ENCODE results near the gene INPP5D. TPM values are rescaled to one million over a fixed set of nuclear protein-coding genes. Genes with fewer than 3 reads are reported as not detected.

The INPP5D gene
- total RNA-seq, 4 donors from 2014 or later, result 26.6 to 40.6 (median 27.0) TPM

DNA sequence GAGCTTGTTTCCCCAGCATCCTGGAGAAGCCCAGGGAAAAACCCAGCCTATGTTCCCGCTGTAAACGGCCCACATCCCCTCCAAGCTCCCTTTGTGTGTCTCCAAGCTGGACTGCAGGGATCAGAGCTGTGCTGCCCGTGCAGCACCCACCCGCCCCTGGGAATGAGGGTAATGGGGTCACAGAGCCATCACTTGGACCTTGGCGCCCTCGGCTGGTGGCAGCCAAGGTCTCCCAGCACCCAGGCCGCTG, 670 bp upstream of the INPP5D start:
- TF ChIP-seq, protein P1, sequence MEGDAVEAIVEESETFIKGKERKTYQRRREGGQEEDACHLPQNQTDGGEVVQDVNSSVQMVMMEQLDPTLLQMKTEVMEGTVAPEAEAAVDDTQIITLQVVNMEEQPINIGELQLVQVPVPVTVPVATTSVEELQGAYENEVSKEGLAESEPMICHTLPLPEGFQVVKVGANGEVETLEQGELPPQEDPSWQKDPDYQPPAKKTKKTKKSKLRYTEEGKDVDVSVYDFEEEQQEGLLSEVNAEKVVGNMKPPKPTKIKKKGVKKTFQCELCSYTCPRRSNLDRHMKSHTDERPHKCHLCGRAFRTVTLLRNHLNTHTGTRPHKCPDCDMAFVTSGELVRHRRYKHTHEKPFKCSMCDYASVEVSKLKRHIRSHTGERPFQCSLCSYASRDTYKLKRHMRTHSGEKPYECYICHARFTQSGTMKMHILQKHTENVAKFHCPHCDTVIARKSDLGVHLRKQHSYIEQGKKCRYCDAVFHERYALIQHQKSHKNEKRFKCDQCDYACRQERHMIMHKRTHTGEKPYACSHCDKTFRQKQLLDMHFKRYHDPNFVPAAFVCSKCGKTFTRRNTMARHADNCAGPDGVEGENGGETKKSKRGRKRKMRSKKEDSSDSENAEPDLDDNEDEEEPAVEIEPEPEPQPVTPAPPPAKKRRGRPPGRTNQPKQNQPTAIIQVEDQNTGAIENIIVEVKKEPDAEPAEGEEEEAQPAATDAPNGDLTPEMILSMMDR (IDR thresholded peaks at IDR 0.05; ENCODE audit: low read depth), result no peak

DNA sequence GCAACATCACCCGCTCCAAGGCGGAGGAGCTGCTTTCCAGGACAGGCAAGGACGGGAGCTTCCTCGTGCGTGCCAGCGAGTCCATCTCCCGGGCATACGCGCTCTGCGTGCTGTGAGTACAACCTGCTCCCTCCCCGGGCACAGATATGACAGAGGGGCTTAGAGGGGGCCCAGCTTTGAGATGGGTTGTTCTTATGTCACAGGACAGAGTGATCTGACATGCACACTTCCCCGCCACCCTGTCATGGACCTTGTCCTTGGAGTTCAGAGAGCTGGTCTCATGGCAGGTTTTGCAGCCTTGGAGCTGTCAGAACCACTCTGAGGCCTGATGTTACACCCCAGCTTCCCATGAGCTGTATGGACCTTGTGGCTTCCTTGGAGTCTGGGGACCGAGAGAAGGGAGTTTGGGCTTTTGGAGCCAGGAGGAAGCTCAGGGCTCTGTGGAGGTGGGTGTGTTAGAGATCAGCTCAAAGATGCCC, 398 bp downstream of the INPP5D start:
- TF ChIP-seq, protein P1 (IDR thresholded peaks at IDR 0.05; ENCODE audit: low read depth), result no peak

DNA sequence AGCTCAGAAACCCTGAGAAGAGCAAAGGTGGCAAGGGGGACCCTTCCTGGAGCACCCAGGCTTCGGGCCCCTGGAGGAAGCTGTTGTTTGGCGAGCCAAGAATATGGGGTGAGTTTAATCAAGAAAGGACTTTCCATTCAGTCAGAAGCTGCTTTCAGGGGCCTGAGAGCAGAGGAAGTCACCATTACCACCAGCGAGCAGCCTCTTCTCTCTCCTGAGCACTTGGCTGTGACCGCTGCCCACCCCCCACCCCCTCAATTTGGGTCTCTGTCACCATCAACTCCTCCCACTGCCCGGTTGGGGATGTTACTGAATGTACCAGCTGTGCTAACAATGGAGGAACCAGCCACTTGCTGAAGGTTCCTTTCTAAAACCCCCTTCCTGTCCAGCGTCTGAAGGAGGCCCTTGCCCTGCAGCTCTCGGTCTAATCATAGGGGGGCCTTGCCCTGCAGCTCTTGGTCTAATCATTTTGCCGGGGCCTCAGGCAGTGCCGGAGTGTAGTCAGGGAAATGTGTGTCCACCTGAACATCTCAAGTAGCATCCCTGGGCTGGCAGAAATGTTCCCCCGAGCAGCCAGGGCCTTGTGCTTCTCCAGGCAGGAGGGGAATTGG, 943 bp downstream of the INPP5D start:
- TF ChIP-seq, protein P1 (IDR thresholded peaks at IDR 0.05; ENCODE audit: low read depth), result no peak

DNA sequence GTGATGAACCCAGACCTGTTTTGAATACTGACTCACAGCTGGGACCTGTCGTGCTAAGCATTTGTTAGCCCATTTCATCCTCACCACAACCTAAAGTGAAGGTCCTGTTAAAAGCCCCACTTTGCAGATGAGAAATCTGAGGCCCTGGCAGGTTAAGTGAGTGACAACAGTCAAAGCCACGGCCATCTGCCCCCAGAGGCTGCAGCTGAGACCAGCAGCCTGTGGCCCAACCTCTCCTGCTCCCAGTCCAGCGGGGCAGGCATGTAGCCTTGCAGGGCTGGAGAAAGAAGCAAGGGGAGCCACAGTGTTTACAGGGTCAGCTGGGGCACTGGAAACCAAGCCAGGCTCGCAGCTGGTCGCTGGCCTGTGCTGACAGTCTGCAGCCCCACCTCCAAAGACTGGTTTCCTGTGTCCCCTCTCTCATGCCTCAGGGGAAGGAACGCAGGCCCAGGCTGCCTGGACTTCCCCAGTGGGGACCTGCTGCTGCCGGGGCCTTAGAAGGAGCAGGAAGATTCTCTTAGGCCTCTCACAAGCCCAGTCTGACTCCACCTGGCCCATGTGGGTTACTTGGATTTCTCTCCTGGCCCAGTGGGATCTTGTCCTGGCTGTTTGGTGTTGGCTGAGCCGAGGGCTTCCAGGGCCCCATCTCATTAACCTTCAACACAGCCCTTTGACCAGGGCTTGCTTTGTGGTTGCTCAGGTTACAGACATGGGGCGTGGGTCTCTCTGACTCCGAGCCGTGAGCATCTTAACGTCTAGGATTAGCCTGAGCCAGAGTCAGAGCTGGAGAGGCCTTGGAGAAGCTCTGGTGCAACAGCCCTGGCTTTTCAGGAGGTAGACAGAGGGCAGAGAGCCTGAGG, 1.7 kb downstream of the INPP5D start:
- TF ChIP-seq, protein P1 (IDR thresholded peaks at IDR 0.05; ENCODE audit: low read depth), result no peak

DNA sequence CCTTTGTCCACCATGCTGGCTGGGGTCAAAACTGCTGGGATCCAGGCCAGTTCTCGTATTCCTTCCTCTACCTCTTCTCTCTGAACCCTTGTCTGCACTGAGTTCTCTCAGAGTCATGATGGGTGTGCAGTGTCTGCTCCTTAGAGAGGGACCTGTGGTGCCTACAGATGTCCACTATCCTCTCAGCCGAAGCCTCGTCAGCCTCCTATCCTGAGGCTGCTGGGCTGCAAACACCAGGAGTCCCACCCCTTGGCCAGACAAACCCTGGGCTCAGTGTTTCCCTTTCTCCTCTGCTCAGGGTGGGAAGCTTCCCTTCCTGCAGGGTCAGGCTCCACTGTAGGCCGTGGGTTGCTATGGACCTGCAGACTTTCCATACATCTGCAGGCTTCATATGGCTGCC, 2.3 kb downstream of the INPP5D start:
- TF ChIP-seq, protein P1 (IDR thresholded peaks at IDR 0.05; ENCODE audit: low read depth), result no peak

DNA sequence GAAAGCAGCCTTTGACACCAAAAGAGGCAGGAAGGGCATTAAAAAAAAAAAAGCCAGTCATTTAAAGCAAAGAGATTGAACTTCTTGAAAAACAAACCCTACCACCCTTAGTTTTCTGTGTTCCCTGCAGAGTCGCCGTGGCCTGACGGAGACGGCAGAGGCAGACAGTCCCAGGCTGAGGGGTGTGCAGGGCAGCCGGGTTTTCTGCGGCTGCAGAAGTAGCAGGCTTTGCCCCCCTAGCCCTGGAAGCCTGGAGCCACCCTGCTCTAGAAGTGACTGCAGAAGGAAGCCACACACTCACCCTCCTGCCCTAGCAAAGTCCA, 2.8 kb downstream of the INPP5D start:
- TF ChIP-seq, protein P1 (IDR thresholded peaks at IDR 0.05; ENCODE audit: low read depth), result no peak

DNA sequence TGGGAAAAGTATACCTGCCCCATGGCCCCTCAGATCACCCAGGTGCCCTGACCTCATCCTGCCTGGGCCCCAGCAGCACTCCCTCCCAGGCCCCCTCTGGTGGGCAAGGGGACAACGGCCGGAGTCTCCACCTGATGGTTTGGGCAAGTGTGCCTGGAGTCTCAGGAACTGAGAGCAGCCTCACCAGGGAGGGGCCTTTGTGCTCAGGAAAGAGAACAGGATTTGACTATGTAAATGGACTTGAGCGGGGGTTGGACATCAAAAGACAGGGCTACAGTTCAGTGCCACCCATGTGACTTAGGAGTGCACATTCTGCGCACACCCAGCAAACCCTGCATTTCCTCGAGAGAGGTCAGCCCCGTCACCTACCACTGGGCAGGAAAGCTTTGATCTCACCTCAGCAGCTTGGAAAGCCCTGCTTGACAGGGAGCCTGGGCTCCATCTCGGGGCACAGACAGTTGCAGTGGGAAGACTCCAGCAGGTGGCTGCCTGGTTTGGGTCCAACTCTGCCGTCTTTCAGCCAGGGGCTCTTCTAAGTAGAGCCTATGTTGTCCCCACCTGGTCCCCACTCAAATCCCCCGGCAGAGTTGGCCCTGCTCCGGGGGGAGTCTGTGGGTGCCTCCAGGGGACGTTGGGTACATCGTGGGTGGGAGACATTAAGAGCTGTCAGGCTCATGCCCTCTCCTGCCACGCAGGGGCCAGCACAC, 3.3 kb downstream of the INPP5D start:
- TF ChIP-seq, protein P1 (IDR thresholded peaks at IDR 0.05; ENCODE audit: low read depth), result no peak
